Measurements from ENCODE around the gene ATP2C2. TPM values are rescaled to one million over a fixed set of nuclear protein-coding genes. Genes with fewer than 3 reads are reported as not detected.

ATP2C2 gene
- total and polyA plus RNA-seq, 2 donors (not counting 1 experiment from before 2014, with no cell fraction given), result not detected

DNA sequence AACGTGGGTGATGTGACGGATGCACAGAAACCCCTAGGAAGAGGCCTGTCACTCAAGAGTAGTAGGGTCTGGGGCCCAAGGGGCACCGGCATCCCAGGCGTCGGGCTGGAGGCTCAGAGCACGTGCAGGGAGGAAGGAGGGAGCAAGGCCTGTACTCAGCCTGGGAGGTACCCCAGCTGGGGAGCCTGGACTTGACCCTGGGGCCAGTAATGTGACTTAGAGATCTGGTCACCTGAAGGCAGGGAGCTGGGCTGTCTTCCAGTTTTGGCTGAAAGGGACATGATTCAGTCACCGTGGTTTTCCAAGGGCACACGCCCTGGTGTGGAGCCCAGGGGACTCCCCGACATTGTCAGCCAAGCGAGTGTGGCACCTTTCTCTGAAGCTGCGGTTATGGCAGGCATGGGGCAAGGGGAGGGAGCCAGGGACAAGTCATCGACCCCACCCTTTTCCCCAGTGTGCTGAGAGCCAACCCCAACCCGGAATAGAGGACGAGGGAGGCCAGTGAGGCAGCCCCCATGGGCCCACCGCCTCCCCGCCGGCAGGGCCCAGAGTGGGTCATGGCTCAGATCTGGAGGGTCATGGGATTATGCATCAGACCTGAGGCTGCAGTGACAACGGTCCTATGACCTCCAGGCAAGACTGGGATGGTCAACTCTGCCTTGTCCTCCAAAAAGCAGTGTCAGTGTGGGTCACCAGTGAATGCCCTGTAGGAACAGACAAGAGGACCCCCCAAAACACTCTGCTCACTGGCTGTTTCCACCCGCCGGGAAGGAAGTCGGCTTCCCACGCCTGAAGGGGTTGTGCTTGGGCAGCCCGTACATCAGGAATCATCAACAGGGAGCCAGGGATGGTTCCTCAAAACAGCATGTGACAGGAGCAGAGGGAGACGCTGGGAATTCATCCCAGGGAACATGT is 94.2 kb downstream of the ATP2C2 start:
- Histone ChIP-seq H3K36me3 (ENCODE audit: control insufficient read depth, insufficient read depth, low read length) (peaks cover 16% of the 10 kb centered on the region), H3K79me2 (ENCODE audit: control insufficient read depth, insufficient read depth, low read length) (no peaks in the 10 kb centered on the region), H4K20me1 (ENCODE audit: control insufficient read depth, extremely low read depth, insufficient read depth, low read length) (no peaks in the 10 kb centered on the region), H3K27ac (ENCODE audit: insufficient read depth, low read length) (no peak overlapping the region), H3K9me3 (ENCODE audit: control insufficient read depth, insufficient read depth, low read depth, low read length) (no peaks in the 10 kb centered on the region), H3K4me1 (ENCODE audit: control insufficient read depth, extremely low read depth, insufficient read depth, low read length) (no peaks in the 10 kb centered on the region), H3K4me2 (ENCODE audit: extremely low read depth, insufficient read depth, low read length) (no peak overlapping the region), H3K4me3 (replicated peaks in 1 of 4; ENCODE audit: control extremely low read depth in 1 of 4, insufficient read depth in 1 of 4, low read depth in 3 of 4, low read length in 4 of 4) (no peak overlapping the region), H3K27me3 (ENCODE audit: control insufficient read depth, insufficient read depth, low read length) (no peaks in the 10 kb centered on the region), H3K9ac (ENCODE audit: insufficient read depth, low read length) (no peak overlapping the region), H2AFZ (ENCODE audit: low read length) (no peak overlapping the region)
- DNase-seq (ENCODE audit: low read depth in 2 of 2), result no peak
- TF ChIP-seq, protein P1, sequence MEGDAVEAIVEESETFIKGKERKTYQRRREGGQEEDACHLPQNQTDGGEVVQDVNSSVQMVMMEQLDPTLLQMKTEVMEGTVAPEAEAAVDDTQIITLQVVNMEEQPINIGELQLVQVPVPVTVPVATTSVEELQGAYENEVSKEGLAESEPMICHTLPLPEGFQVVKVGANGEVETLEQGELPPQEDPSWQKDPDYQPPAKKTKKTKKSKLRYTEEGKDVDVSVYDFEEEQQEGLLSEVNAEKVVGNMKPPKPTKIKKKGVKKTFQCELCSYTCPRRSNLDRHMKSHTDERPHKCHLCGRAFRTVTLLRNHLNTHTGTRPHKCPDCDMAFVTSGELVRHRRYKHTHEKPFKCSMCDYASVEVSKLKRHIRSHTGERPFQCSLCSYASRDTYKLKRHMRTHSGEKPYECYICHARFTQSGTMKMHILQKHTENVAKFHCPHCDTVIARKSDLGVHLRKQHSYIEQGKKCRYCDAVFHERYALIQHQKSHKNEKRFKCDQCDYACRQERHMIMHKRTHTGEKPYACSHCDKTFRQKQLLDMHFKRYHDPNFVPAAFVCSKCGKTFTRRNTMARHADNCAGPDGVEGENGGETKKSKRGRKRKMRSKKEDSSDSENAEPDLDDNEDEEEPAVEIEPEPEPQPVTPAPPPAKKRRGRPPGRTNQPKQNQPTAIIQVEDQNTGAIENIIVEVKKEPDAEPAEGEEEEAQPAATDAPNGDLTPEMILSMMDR (conservative IDR thresholded peaks at IDR 0.05 in 1 of 2, IDR thresholded peaks at IDR 0.05 in 1 of 2; ENCODE audit: low read depth in 1 of 2, low read length in 2 of 2), result no peak
- no peak for TF ChIP-seq EZH2 (IDR thresholded peaks at IDR 0.05; ENCODE audit: low read length, missing control alignments)

DNA sequence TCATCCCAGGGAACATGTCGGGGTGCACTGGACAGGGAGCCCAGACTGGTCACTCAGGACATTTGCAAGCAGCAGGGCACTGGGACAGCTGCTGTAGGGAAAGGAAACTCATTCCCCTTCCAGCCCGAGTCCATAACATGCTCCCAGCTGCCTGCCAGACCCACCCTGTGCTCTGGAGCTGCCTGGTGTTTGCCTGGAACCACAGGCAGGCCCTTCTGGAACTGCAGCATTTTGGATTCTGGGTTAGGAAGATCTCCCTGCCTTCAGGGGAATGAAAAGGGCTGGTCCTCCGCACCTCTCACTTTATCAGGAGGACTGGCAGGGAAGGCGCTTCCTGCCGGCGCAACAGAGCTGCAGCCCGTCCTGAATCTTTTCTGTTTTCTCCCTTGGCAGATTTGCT is 94.9 kb downstream of the ATP2C2 start:
- TF ChIP-seq, protein P1 (conservative IDR thresholded peaks at IDR 0.05 in 1 of 2, IDR thresholded peaks at IDR 0.05 in 1 of 2; ENCODE audit: low read depth in 1 of 2, low read length in 2 of 2), result no peak
- no peak for TF ChIP-seq EZH2 (IDR thresholded peaks at IDR 0.05; ENCODE audit: low read length, missing control alignments)
- Histone ChIP-seq H3K4me2 (ENCODE audit: extremely low read depth, insufficient read depth, low read length) (no peak overlapping the region), H3K27me3 (ENCODE audit: control insufficient read depth, insufficient read depth, low read length) (no peaks in the 10 kb centered on the region), H4K20me1 (ENCODE audit: control insufficient read depth, extremely low read depth, insufficient read depth, low read length) (no peaks in the 10 kb centered on the region), H3K36me3 (ENCODE audit: control insufficient read depth, insufficient read depth, low read length) (peaks cover 19% of the 10 kb centered on the region), H3K9ac (ENCODE audit: insufficient read depth, low read length) (no peak overlapping the region), H3K4me1 (ENCODE audit: control insufficient read depth, extremely low read depth, insufficient read depth, low read length) (no peaks in the 10 kb centered on the region), H2AFZ (ENCODE audit: low read length) (no peak overlapping the region), H3K9me3 (ENCODE audit: control insufficient read depth, insufficient read depth, low read depth, low read length) (no peaks in the 10 kb centered on the region), H3K27ac (ENCODE audit: insufficient read depth, low read length) (no peak overlapping the region), H3K79me2 (ENCODE audit: control insufficient read depth, insufficient read depth, low read length) (no peaks in the 10 kb centered on the region), H3K4me3 (replicated peaks in 1 of 4; ENCODE audit: control extremely low read depth in 1 of 4, insufficient read depth in 1 of 4, low read depth in 3 of 4, low read length in 4 of 4) (no peak overlapping the region)
- DNase-seq (ENCODE audit: low read depth in 2 of 2), result no peak

DNA sequence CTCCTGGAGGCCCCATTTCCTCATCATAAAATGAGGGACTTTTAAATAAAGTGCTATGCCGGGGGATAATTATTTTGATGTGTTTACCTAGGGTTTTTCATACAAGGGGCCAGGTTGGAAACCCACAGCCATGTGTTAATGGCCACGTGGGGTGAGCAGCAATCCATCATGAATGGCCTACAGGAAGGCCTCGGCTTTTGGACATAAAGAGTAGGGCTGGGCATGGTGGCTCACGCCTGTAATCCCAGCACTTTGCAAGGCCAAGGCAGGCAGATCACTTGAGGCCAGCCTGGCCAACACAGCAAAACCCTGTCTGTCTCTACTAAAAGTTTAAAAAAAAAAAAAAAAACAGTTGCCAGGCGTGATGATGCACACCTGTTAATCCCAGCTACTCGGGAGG is 95.8 kb downstream of the ATP2C2 start:
- Histone ChIP-seq H3K9ac (ENCODE audit: insufficient read depth, low read length) (no peak overlapping the region), H3K79me2 (ENCODE audit: control insufficient read depth, insufficient read depth, low read length) (no peaks in the 10 kb centered on the region), H3K4me2 (ENCODE audit: extremely low read depth, insufficient read depth, low read length) (no peak overlapping the region), H3K4me1 (ENCODE audit: control insufficient read depth, extremely low read depth, insufficient read depth, low read length) (no peaks in the 10 kb centered on the region), H3K27me3 (ENCODE audit: control insufficient read depth, insufficient read depth, low read length) (no peaks in the 10 kb centered on the region), H3K36me3 (ENCODE audit: control insufficient read depth, insufficient read depth, low read length) (peaks cover 19% of the 10 kb centered on the region), H4K20me1 (ENCODE audit: control insufficient read depth, extremely low read depth, insufficient read depth, low read length) (no peaks in the 10 kb centered on the region), H3K27ac (ENCODE audit: insufficient read depth, low read length) (no peak overlapping the region), H2AFZ (ENCODE audit: low read length) (no peak overlapping the region), H3K4me3 (replicated peaks in 1 of 4; ENCODE audit: control extremely low read depth in 1 of 4, insufficient read depth in 1 of 4, low read depth in 3 of 4, low read length in 4 of 4) (no peak overlapping the region), H3K9me3 (ENCODE audit: control insufficient read depth, insufficient read depth, low read depth, low read length) (no peaks in the 10 kb centered on the region)
- TF ChIP-seq EZH2 (IDR thresholded peaks at IDR 0.05; ENCODE audit: low read length, missing control alignments), result no peak
- no peak for DNase-seq (ENCODE audit: low read depth in 2 of 2)

All from fibroblast of lung (primary cell).